ENCODE measurements around the gene ATP2A1.

- TF ChIP-seq CTCF (IDR thresholded peaks at IDR 0.05; ENCODE audit: low read depth, low read length) = no peak
- no peak for TF ChIP-seq POLR2A (IDR thresholded peaks at IDR 0.05; ENCODE audit: extremely low read depth, insufficient read length)
Measured at GRCh38 chr16:28903344-28904042, 25.2 kb downstream of the ATP2A1 start.
